Islet of Langerhans (tissue), 1 donor: Measurements from ENCODE around the gene DLGAP1.

Source experiments
- FAIRE-seq: peaks from one replicate; lab custom pipeline; 2011; peaks lifted over from hg19 to GRCh38; lab: Jason Lieb, UNC

The DLGAP1 gene

GRCh38 chr18:3891245-3891644, 563.9 kb downstream of the DLGAP1 start:
- no peak for FAIRE-seq

- no peak for FAIRE-seq
These were observed 565.3 kb downstream of the DLGAP1 start for GRCh38 chr18:3889803-3890202.

- FAIRE-seq: no peak
These were observed 566.0 kb downstream of the DLGAP1 start for GRCh38 chr18:3889121-3889520.

GRCh38 chr18:3886575-3887322, 568.4 kb downstream of the DLGAP1 start:
- FAIRE-seq: no peak

GRCh38 chr18:3885209-3885792, 569.8 kb downstream of the DLGAP1 start:
- no peak for FAIRE-seq

GRCh38 chr18:3879836-3880120, 575.3 kb downstream of the DLGAP1 start:
- no peak for FAIRE-seq

GRCh38 chr18:3879114-3879835, 575.8 kb downstream of the DLGAP1 start:
- no peak for FAIRE-seq

- FAIRE-seq: no peak
These were observed 576.7 kb downstream of the DLGAP1 start for GRCh38 chr18:3878401-3878800.

GRCh38 chr18:3877678-3878077, 577.4 kb downstream of the DLGAP1 start:
- no peak for FAIRE-seq

- FAIRE-seq: no peak
These were observed 579.1 kb downstream of the DLGAP1 start for GRCh38 chr18:3875961-3876360.

- no peak for FAIRE-seq
These were observed 579.7 kb downstream of the DLGAP1 start for GRCh38 chr18:3875376-3875775.

- FAIRE-seq: no peak
These were observed 580.5 kb downstream of the DLGAP1 start for GRCh38 chr18:3874581-3874980.

GRCh38 chr18:3874125-3874524, 581.0 kb downstream of the DLGAP1 start:
- no peak for FAIRE-seq

GRCh38 chr18:3873698-3874097, 581.4 kb downstream of the DLGAP1 start:
- FAIRE-seq: no peak

GRCh38 chr18:3873211-3873610, 581.9 kb downstream of the DLGAP1 start:
- no peak for FAIRE-seq

GRCh38 chr18:3872641-3873040, 582.5 kb downstream of the DLGAP1 start:
- FAIRE-seq: no peak

GRCh38 chr18:3871687-3872086, 583.4 kb downstream of the DLGAP1 start:
- FAIRE-seq: no peak

- no peak for FAIRE-seq
These were observed 584.2 kb downstream of the DLGAP1 start for GRCh38 chr18:3870914-3871313.

- FAIRE-seq: no peak
These were observed 585.3 kb downstream of the DLGAP1 start for GRCh38 chr18:3869848-3870247.

- FAIRE-seq: no peak
These were observed 587.2 kb downstream of the DLGAP1 start for GRCh38 chr18:3867864-3868311.

- FAIRE-seq: no peak
These were observed 587.9 kb downstream of the DLGAP1 start for GRCh38 chr18:3867236-3867635.

- FAIRE-seq: no peak
These were observed 590.3 kb downstream of the DLGAP1 start for GRCh38 chr18:3864669-3865298.

- no peak for FAIRE-seq
These were observed 591.5 kb downstream of the DLGAP1 start for GRCh38 chr18:3863593-3863992.
